ENCODE measurements around the gene ZKSCAN8.

Gene ZKSCAN8

GRCh38 chr6:28207510-28208110 lies 65.9 kb downstream of the ZKSCAN8 start:
- DNase-seq, result no peak

DNA sequence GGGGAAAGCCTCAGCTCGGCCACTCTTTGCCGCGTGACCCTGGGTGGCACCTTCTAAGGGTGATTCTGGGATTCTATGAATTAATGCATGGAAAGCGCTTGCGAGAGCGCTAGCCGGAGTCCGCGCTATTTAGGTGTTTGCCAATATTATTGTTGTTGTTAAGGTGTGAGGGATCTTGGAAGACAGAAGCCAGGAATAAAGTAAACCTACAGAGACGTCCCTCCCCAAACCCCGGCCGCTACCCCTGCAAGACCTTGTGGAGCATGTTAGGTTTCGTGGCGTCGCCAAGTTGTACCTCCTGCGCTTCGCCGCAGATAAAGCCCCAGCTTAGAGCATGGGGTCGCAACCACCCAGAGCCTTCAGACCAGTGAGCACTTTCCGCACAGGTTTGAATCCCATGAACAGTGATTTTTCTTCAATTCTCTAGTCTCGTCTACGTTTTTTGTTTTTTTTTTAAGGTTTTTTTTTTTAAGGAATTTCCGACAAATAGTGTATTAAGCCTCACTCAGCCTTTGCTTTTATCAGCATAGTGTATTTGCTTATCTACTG lies 66.5 kb downstream of the ZKSCAN8 start:
- no peak for DNase-seq

All from hippocampal formation (tissue), 2 donors.